Measurements from ENCODE around the gene POLA2.
A peak's percentile ranks its signal among the peaks of the same experiment; 100 is the strongest.
"Not testable (repeated sequence)": the region's sequence is repeated elsewhere in the genome, so short reads cannot be mapped to it uniquely, and the experiment has no call there.

Gene POLA2

DNA sequence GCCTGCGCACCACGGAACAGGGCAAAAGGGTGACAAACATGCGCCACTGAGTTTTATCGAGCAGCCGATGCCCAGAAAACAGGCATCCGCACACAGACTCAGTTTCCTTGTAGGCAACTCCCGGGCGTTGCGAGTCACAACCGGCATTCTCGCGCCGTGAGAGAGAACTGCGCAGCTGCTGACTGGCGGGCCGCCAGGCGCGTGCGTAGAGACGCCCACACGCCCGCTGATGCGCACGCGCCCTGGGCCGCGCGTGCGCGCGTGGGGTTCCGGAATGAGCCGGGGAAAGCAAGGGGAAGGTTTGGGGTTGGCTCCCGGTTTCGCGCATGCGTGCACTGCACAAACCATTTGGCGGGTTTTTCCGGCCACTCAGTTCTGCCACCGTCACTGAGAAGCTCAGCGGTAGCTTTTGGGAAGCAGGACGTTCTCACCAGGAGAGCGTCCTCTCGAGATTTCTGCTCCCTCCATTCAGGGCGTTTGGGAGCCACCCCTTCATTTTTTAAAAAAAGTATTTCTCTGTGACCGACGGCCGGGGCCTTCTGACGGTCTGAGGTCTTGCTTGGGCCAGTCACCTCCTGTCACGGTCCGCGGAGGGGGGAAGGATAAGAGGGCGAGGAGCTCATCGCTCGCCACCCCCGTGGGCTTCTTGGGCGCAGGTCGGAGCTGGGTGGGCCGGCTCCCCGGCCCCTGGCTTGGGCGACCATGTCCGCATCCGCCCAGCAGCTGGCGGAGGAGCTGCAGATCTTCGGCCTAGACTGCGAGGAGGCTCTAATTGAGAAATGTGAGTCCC is at the start of gene POLA2:
TSS of gene POLA2 (plus strand) at position 372 of the 790 bp plus-strand sequence. CDS start at position 703, 331 bp downstream.
- DNase-seq = peak; percentile 92

DNA sequence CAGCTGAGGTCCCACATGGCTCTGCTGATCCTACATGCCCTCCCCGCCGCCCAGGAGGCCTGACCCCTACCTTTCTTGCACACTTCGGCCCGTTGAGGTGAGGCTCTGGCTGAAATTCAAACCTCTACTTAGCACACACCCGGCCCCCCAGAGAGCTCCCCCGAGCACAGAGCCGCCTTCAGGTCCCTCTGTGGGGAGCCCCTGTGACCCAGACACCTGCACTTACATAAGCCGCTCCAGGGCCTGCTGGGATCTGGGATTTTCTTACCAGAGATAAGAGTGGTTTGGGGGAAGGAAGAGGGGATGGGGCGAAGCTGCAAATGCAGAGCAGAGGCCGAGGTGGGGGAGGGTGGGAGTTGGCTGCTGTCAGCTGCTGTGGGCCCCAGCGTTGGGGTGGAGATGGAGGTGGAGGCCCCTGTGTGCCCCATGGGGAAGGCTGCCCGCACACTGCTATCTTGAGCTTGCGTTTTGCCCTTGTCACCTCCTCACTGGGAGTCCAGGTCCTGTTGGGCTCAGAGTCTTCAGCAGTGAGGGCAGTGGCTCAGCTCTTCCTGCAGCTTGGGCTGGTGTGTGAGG is 49.4 kb upstream of the POLA2 start:
- DNase-seq = no peak

DNA sequence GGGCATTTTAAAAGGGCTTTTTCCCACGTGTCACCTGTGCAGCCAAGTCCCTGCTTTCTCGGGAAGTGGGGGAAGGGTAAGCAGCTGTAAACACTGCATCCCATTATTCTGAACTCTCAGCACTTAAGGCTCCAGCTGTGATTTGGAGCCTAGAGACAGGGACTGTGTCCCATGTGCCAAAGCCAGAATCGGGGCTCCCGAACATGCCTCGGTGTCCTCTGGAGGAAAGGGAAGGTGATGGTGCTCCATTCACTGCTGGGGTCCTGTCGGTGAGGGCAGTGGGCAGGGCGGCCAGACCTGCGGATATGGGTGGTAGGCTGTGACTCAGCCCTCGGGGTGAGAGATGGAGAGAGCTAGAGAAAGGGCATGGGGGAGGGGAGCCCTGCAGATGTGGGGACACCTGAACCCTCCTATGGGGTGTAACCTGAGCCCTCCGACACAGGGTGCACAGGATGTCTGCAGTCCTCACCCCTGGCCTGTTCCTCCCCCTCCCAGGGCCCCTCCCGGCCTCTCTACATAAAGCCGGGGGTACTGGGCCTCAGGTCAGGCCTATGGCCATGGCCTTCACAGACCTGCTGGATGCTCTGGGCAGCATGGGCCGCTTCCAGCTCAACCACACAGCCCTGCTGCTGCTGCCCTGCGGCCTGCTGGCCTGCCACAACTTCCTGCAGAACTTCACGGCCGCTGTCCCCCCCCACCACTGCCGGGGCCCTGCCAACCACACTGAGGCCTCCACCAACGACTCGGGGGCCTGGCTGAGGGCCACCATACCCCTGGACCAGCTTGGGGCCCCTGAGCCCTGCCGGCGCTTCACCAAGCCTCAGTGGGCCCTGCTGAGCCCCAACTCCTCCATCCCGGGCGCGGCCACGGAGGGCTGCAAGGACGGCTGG is 48.2 kb upstream of the POLA2 start:
- DNase-seq = no peak

DNA sequence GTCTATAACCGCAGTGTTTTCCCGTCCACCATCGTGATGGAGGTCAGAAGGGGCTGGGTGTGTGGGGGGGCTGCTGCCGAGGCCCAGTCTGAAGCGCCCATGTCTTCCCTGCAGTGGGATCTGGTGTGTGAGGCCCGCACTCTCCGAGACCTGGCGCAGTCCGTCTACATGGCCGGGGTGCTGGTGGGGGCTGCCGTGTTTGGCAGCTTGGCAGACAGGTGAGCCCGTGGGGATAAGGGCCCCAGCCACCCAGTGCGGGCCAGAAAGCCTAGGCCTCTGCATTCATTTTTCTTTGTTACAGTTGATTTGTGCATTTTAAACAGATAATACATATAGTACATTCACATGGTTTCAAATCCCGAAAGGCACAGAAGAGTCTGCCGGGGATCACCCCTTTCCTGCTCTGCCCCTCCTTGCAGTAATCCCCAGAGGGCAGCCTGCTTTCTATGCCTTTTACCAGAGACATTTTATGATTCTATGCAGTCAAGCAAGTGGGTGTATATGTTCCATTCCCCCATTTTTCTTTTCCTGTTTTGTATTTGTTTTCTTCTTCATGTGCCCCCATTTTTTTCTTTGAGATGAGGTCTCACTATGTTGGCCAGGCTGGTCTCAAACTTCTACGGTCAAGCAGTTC is 47.4 kb upstream of the POLA2 start:
- no peak for DNase-seq

DNA sequence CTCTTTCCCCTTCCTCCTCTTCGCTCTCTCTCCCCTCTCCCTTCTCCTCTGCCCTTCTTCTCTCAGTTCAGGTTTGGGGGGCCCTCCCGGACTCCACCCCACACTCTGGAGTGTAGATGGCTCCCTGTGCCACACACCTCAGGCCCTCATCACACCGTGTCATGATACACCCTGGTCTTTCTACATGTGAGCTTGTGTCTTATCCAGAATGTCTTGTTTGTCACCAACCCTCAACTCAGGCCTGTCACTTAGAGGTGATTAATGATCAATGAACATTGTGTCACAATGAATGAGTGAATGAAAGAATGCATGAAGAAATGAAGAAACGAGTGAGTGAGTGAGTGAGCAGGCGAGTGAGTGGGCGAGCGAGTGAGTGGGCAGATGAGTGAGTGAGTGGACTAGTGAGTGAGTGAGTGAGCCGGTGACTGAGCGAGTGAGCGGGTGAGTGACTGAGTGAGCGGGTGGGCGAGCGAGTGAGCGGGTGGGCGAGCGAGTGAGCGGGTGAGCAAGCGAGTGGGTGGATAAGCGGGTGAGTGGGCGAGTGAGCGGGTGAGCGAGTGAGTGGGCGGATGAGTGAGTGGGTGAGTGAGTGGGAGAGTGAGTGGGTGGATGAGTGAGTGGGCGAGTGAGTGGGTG is 46.2 kb upstream of the POLA2 start:
- no peak for DNase-seq

DNA sequence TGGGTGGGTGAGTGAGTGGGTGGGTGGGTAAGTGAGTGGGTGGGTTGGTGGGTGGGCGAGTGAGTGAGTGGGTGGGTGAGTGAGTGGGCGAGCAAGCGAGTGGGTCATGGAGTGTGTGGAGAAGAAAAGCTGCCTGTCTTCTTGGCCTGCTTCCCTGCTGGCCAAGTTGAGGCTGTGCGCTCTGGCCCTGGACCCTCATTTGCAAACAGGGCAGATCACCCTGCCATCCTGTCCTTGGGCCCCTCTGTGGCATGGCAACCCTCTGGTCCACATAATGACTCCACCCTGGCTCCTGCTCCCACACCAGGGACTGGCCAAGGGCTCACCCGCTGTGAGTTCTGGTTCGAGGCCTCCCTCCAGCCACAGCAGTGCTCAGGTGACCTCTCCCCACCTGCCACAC is 44.9 kb upstream of the POLA2 start:
- DNase-seq = no peak

DNA sequence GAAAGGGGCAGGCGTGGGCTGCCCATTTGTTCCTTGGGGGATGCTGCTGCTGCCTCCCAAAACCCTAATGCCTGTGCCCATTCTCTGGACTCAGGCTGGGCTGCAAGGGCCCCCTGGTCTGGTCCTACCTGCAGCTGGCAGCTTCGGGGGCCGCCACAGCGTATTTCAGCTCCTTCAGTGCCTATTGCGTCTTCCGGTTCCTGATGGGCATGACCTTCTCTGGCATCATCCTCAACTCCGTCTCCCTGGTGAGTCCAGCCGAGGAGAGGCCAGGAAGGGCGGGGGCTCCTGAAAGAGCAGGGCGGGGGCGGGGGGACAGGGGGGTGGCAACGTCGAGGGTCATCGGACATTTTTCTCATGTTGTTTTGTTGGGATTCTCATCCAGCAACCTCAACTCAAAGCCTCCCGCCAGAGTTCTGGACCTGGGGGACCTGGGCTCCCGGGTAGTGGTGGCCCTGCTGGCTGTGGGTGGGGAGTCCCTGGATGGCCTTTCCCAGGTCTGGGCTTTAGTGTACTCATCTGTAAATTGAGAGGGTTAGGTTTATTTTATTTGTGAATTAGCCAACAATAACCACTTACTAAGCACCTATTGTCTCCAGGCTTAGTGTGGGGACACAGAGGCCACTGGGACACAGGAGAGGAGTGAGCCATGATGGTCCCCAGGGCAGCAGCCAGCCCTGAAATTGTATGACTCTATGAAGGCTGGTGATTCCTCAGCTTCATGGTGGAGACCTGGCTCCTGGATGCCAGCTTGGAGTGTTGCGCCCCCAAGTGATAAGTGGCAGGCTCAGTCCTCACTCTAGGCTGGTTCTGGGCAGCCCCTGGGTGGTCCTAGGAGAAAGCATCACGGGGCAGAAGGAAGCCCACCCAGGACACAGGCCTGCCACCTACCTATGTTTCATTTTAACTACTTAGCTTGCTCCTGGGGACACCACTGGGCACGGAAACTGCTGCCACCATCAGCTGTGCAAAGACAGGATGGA is 44.0 kb upstream of the POLA2 start:
- DNase-seq = no peak

- no peak for DNase-seq
Observed at GRCh38 chr11:65218446-65218845, 43.3 kb upstream of the POLA2 start.

DNA sequence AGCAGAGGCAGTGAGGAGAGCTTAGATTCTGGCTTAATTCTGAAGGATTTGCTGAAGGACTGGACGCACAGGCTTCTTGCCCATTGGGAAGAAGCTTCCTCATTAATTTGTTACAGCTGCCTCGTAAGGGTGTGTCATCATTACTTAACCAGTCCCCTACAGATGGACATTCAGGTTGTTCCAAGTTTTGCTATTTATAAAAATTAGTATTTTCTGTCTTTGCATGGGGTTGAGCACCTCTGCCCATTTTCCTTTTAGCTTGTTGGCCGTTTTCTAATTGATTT is 41.9 kb upstream of the POLA2 start:
- no peak for DNase-seq

DNA sequence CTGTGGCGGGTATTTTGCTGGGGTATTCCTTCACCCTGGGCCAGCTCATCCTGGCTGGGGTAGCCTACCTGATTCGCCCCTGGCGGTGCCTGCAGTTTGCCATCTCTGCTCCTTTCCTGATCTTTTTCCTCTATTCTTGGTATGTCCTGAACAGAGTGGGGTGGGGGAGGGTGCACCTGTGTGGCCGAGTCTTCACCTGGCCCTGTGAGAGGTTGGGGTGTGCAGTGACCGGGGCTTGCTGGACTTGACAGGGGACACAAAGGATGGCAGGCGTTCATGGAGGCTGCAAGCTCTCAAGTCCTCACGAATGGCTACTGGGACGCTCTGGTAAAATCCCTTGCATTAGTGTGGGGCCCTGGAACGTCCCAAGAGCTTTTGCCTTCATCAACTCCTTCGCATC is 40.7 kb upstream of the POLA2 start:
- DNase-seq = no peak

- no peak for DNase-seq
Observed at GRCh38 chr11:65223011-65223410, 38.8 kb upstream of the POLA2 start.

DNA sequence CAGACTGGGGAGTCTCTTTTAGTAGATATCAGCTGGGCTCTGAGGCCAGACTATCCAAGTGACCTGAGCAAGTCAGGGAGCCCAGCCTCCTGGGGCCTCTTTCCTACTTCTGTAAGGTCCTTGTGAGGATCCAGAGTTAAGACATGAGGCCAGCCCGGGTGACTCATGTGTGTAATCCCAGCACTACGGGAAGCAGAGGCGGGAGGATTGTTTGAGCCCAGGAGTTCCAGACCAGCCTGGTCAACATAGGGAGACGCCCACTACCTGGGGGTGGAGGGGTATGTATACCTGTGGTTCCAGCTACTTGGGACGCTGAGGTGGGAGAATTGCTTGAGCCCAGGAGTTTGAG is 36.9 kb upstream of the POLA2 start:
- DNase-seq = peak; percentile 55

GRCh38 chr11:65225279-65226102 is 36.3 kb upstream of the POLA2 start:
- no peak for DNase-seq

DNA sequence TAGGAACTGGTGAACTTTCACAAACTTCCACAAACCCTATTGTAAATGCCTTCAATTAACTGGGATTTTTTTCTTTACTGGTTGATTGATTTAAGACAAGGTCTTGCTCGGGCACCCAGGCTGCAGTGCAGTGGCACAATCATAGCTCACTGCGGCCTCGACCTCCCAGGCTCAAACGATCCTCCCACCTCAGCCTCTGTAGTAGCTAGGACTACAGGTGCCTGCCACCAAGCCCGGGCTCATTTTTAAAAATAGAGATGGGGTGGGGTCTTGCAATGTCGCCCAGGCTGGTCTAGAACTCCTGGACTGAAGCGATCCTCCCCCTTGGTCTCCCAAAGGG is 35.7 kb upstream of the POLA2 start:
- DNase-seq = no peak

DNA sequence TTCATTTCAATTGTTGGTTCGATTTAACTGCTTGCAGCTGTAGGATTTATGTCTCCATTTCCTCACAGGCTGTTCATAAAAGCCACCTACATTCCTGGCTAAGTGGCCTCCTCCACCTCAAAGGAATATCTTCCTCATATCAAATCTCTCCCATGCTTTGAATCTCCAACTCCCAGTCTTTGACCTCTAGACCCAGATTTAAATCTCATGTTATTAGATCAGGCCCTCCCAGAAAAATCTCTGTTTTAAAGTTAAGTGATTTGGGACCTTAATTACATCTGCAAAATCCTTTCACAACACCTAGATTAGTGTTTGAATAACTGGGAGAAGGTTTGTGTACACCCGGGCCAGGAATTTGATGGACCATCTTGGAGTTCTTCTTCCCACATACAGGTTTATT is 33.9 kb upstream of the POLA2 start:
- DNase-seq = no peak

DNA sequence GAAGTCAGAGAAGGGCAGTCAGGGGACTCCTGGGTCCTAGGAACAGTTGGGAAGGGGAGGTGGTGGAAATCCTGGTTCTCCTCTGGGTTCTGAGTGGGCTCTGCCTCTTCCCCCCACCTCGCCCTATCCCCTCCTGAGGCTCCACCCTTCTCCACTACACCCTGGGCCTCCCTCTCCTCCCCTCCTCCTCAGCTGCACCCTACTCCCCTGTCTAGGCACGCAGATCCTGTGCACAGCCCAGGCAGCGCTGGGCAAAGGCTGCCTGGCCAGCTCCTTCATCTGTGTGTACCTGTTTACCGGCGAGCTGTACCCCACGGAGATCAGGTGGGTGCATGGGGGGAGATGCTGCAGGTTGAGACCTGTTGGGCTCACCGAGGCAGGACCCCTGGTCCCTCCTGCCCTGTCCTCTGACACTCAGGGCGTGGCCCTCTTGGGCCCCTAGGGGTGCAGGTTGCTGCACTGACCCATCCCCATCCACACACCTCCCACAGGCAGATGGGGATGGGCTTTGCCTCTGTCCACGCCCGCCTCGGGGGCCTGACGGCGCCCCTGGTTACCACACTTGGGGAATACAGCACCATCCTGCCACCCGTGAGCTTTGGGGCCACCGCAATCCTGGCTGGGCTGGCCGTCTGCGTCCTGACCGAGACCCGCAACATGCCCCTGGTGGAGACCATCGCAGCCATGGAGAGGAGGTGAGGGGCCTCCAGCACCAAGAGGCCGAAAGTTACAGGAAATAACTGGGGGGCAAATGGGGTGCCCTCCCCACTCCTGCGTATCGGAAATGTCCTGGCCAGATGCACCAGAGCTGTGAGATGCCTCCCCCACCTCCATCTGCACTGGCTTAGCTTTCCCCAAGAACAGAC is 25.3 kb upstream of the POLA2 start:
- no peak for DNase-seq

GRCh38 chr11:65238302-65238701 is 23.5 kb upstream of the POLA2 start:
- DNase-seq = not testable (repeated sequence)

DNA sequence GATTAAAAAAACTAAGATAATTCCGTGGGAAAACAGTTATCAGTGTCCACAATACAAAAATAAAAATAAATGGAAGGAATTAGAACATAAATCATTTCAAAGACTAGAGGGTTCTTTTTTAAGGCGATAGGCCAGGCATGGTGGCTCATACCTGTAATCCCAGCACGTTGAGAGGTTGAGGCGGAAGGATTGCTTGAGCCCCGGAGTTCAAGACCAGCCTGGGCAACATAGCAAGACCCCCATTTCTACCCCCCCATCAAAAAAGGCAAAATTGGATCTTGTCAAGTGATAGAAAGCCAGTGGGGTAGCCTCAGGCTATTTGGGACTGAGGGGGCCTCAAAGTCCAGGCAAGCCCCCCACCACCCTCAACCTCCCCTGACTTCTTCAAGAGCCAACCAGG is 20.6 kb upstream of the POLA2 start:
- no peak for DNase-seq

GRCh38 chr11:65241692-65242091 is 20.1 kb upstream of the POLA2 start:
- DNase-seq = no peak

DNA sequence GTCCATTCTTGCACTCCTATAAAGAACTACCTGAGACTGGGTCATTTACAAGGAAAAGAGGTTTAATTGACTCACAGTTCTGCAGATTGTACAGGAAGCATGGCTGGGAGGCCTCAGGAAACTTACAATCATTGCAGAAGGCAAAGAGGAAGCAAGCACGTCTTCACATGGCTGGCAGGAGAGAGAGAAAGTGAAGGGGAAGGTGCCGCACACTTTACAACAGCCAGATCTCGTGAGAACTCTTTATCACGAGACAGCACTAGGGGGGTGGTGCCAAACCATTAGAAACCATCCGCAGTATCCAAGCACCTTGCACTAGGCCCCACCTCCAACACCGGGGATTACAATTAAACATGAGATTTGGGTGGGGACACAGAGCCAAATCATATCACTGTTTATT is 19.4 kb upstream of the POLA2 start:
- no peak for DNase-seq
